HepG2 (cell line): ENCODE results near the gene PAFAH1B1.
"Not testable (repeated sequence)": the region's sequence is repeated elsewhere in the genome, so short reads cannot be mapped to it uniquely, and the experiment has no call there.

Source experiments
- ADNP ChIP-seq: sonication (generic); formaldehyde crosslinking; IDR thresholded peaks from 2 replicates; pipeline ENCODE4 v1.4.0; 2020; ENCODE audit warnings: missing genetic modification reagents
- BHLHE40 ChIP-seq: IDR thresholded peaks from 2 replicates; pipeline ENCODE4 v1.6.1; 2011; ENCODE audit warnings: low read length, improper control_type of control experiment
- CEBPB ChIP-seq: IDR thresholded peaks from 2 replicates; pipeline ENCODE4 v1.6.1; 2011; ENCODE audit warnings: low read depth, low read length, improper control_type of control experiment, borderline replicate concordance
- ETS1 ChIP-seq: sonication (generic); formaldehyde crosslinking; IDR thresholded peaks from 2 replicates; pipeline ENCODE4 v1.4.0; 2020; ENCODE audit warnings: missing genetic modification reagents
- EZH2 ChIP-seq: conservative IDR thresholded peaks from 2 replicates; pipeline ENCODE4 v1.6.1; 2012; ENCODE audit warnings: mild to moderate bottlenecking, low read depth, low read length, moderate library complexity
- FOXM1 ChIP-seq: sonication (generic); formaldehyde crosslinking; IDR thresholded peaks from 2 replicates; pipeline ENCODE4 v1.5.0; 2020; ENCODE audit warnings: missing genetic modification reagents
- KDM4B ChIP-seq: sonication (generic); formaldehyde crosslinking; IDR thresholded peaks from 2 replicates; pipeline ENCODE4 v1.4.0; 2020; ENCODE audit warnings: missing genetic modification reagents
- PHF20 ChIP-seq: sonication (generic); formaldehyde crosslinking; IDR thresholded peaks from 2 replicates; pipeline ENCODE4 v1.5.0; 2020; ENCODE audit warnings: mild to moderate bottlenecking, missing genetic modification reagents
- SAP130 ChIP-seq: IDR thresholded peaks from 2 replicates; pipeline ENCODE4 v1.6.1; 2016; ENCODE audit warnings: low read depth
- TAF1 ChIP-seq: sonication (generic); formaldehyde crosslinking; IDR thresholded peaks from 2 replicates; pipeline ENCODE4 v1.4.0; 2020; ENCODE audit warnings: missing genetic modification reagents
- ZBTB8A ChIP-seq: sonication (generic); formaldehyde crosslinking; IDR thresholded peaks from 2 replicates; pipeline ENCODE4 v1.4.0; 2020; ENCODE audit warnings: mild to moderate bottlenecking, low read depth, missing genetic modification reagents, borderline replicate concordance
- ZNF343 ChIP-seq: sonication (generic); formaldehyde crosslinking; IDR thresholded peaks from 2 replicates; pipeline ENCODE4 v1.4.0; 2020; ENCODE audit warnings: mild to moderate bottlenecking, missing genetic modification reagents
- ZNF644 ChIP-seq: IDR thresholded peaks from 2 replicates; pipeline ENCODE4 v1.6.1; 2016; ENCODE audit warnings: low read depth
- ZNF672 ChIP-seq: sonication (generic); formaldehyde crosslinking; IDR thresholded peaks from 2 replicates; pipeline ENCODE4 v1.8.1; 2022; ENCODE audit warnings: missing genetic modification reagents

GRCh38 chr17:2699216-2699805 lies 105.9 kb downstream of the PAFAH1B1 start:
- not testable (repeated sequence) for TF ChIP-seq FOXM1; CEBPB; TAF1 (CRISPR knock-in tag); ZBTB8A; ZNF644 (CRISPR knock-in tag); PHF20 (CRISPR knock-in tag); SAP130; BHLHE40; ZNF343 (CRISPR knock-in tag); EZH2; ADNP (CRISPR knock-in tag); ZNF672 (CRISPR knock-in tag); ETS1 (CRISPR knock-in tag); KDM4B (CRISPR knock-in tag)
